H1 (cell line): Measurements from ENCODE around the gene TSPAN5. TPM values are rescaled to one million over a fixed set of nuclear protein-coding genes. Genes with fewer than 3 reads are reported as not detected.

Experiments used
- CTCF ChIA-PET: fragments of 300-600 bp; sonication (Branson Sonifier 250); formaldehyde crosslinking; loops from one replicate; lab custom pipeline; 2021; ENCODE audit not compliant: partially characterized antibody; lab: Charles Lee
- POLR2A ChIA-PET: fragments of 300-600 bp; sonication (Branson Sonifier 250); formaldehyde crosslinking; loops from one replicate; lab custom pipeline; 2021; ENCODE audit warnings: inconsistent platforms; ENCODE audit not compliant: partially characterized antibody; lab: Charles Lee
- DNase-seq, 2 experiments: peaks; one replicate each; pipeline versions ENCODE4 v3.0.0 to v3.0.0-alpha.2; 2010 to 2022; ENCODE audit warnings: low spot score in 2 of 2, low read depth in 1 of 2, mixed read lengths in 1 of 2
- FAIRE-seq: peaks from 2 replicates; lab custom pipeline; 2011; peaks lifted over from hg19 to GRCh38; lab: Jason Lieb, UNC
- H2AFZ ChIP-seq: 2 replicates; pipeline ENCODE4 v1.8.1; 2012; ENCODE audit warnings: low read length, inconsistent platforms
- H2AK5ac ChIP-seq: 2 replicates; pipeline ENCODE4 v1.6.1; 2013; ENCODE audit warnings: low read depth, low read length
- H2BK120ac ChIP-seq: replicated peaks from 2 replicates; pipeline ENCODE3; 2013; ENCODE audit warnings: low read depth, low read length, inconsistent platforms
- H2BK12ac ChIP-seq: 2 replicates; pipeline ENCODE4 v1.6.1; 2013; ENCODE audit warnings: low read depth, low read length
- H2BK15ac ChIP-seq: 2 replicates; pipeline ENCODE4 v1.6.1; 2013; ENCODE audit warnings: low read length
- H2BK20ac ChIP-seq: 2 replicates; pipeline ENCODE4 v1.6.1; 2013; ENCODE audit warnings: low read length
- H2BK5ac ChIP-seq: 2 replicates; pipeline ENCODE4 v1.6.1; 2013; ENCODE audit warnings: low read depth, low read length
- H3K14ac ChIP-seq: 2 replicates; pipeline ENCODE4 v1.6.1; 2013; ENCODE audit warnings: inconsistent platforms; ENCODE audit not compliant: insufficient read length
- H3K18ac ChIP-seq: 2 replicates; pipeline ENCODE4 v1.6.1; 2013; ENCODE audit warnings: low read length; ENCODE audit errors: extremely low read depth
- H3K23ac ChIP-seq: 2 replicates; pipeline ENCODE4 v1.6.1; 2013; ENCODE audit warnings: inconsistent platforms; ENCODE audit not compliant: insufficient read length
- H3K23me2 ChIP-seq: 2 replicates; pipeline ENCODE4 v1.6.1; 2013; ENCODE audit warnings: low read depth, low read length
- H3K27ac ChIP-seq: 2 replicates; pipeline ENCODE4 v1.6.1; 2011; ENCODE audit warnings: low read depth, low read length, inconsistent platforms
- H3K27me3 ChIP-seq, 4 experiments: replicated peaks in 1 of 4; 1 replicate in 1 of 4; 2 replicates in 3 of 4; pipeline versions ENCODE4 v1.6.1 to v1.8.1; 2011 to 2013; ENCODE audit warnings: low read length in 3 of 4, mild to moderate bottlenecking in 3 of 4, inconsistent platforms in 2 of 4, mixed read lengths in 2 of 4, moderate library complexity in 1 of 4; ENCODE audit not compliant: control insufficient read depth in 3 of 4, insufficient read depth in 3 of 4; ENCODE audit errors: extremely low read depth in 1 of 4
- H3K36me3 ChIP-seq, 4 experiments: 2 replicates each; pipeline versions ENCODE4 v1.6.1 to v1.8.1; 2011 to 2013; ENCODE audit warnings: mild to moderate bottlenecking in 4 of 4, low read length in 3 of 4, moderate library complexity in 2 of 4, control low read depth in 1 of 4, inconsistent platforms in 1 of 4; ENCODE audit not compliant: insufficient read depth in 4 of 4, control insufficient read depth in 2 of 4
- H3K4ac ChIP-seq: replicated peaks from 2 replicates; pipeline ENCODE3; 2013; ENCODE audit warnings: low read length, low read depth, mixed read lengths, inconsistent platforms; ENCODE audit not compliant: insufficient read length
- H3K4me1 ChIP-seq, 4 experiments: replicated peaks in 1 of 4; 1 replicate in 1 of 4; 2 replicates in 3 of 4; pipeline versions ENCODE4 v1.6.1 to v1.8.1; 2011 to 2013; ENCODE audit warnings: low read length in 3 of 4, inconsistent platforms in 2 of 4, mixed read lengths in 1 of 4; ENCODE audit not compliant: insufficient read depth in 4 of 4, control insufficient read depth in 3 of 4
- H3K4me2 ChIP-seq, 2 experiments: 2 replicates each; pipeline versions ENCODE4 v1.6.1 to v1.8.1; 2011 to 2013; ENCODE audit warnings: low read depth in 2 of 2, low read length in 2 of 2, control low read depth in 1 of 2, inconsistent platforms in 1 of 2, mild to moderate bottlenecking in 1 of 2; ENCODE audit not compliant: insufficient read depth in 1 of 2
- H3K4me3 ChIP-seq, 4 experiments: fragments of 200-600, 300-600 bp in 1 of 4; sonication (generic), shearing (Covaris generic), sonication (Bioruptor Twin) in 1 of 4; 2 replicates each; pipeline versions ENCODE4 v1.5.1 to v1.8.1; 2011 to 2016; ENCODE audit warnings: low read length in 4 of 4, low read depth in 3 of 4, control low read depth in 2 of 4, inconsistent platforms in 2 of 4, mild to moderate bottlenecking in 2 of 4, mixed read lengths in 1 of 4, moderate library complexity in 1 of 4; ENCODE audit not compliant: insufficient read depth in 2 of 4; ENCODE audit errors: extremely low read depth in 1 of 4
- H3K56ac ChIP-seq: replicated peaks from 2 replicates; pipeline ENCODE3; 2013; ENCODE audit warnings: low read depth, mild to moderate bottlenecking, mixed read lengths, low read length, inconsistent platforms; ENCODE audit not compliant: insufficient read length
- H3K79me1 ChIP-seq: 2 replicates; pipeline ENCODE4 v1.6.1; 2013; ENCODE audit warnings: low read depth, low read length, control low read depth
- H3K79me2 ChIP-seq, 2 experiments: 2 replicates each; pipeline versions ENCODE4 v1.6.1 to v1.8.1; 2012 to 2013; ENCODE audit warnings: low read length in 2 of 2, mild to moderate bottlenecking in 2 of 2, inconsistent platforms in 1 of 2; ENCODE audit not compliant: insufficient read depth in 2 of 2, control insufficient read depth in 1 of 2
- H3K9ac ChIP-seq, 4 experiments: replicated peaks in 1 of 4; 1 replicate in 1 of 4; 2 replicates in 3 of 4; pipeline versions ENCODE4 v1.6.1 to v1.8.1; 2011 to 2013; ENCODE audit warnings: low read depth in 3 of 4, low read length in 3 of 4, control low read depth in 2 of 4, mild to moderate bottlenecking in 2 of 4, moderate library complexity in 2 of 4, inconsistent platforms in 1 of 4; ENCODE audit errors: extremely low read depth in 1 of 4
- H3K9me3 ChIP-seq, 2 experiments: 2 replicates each; pipeline versions ENCODE4 v1.6.1 to v1.8.1; 2012 to 2013; ENCODE audit warnings: mild to moderate bottlenecking in 2 of 2, moderate library complexity in 2 of 2, control low read depth in 1 of 2, inconsistent platforms in 1 of 2, low read depth in 1 of 2, low read length in 1 of 2, mixed read lengths in 1 of 2; ENCODE audit not compliant: insufficient read depth in 2 of 2
- H4K20me1 ChIP-seq, 2 experiments: replicated peaks in 1 of 2; 2 replicates each; pipeline versions ENCODE3 to v1.8.1; 2011 to 2013; ENCODE audit warnings: inconsistent platforms in 2 of 2, low read length in 2 of 2, mild to moderate bottlenecking in 1 of 2; ENCODE audit not compliant: insufficient read depth in 2 of 2, control insufficient read depth in 1 of 2
- H4K5ac ChIP-seq: 2 replicates; pipeline ENCODE4 v1.6.1; 2013; ENCODE audit warnings: low read length, low read depth, mixed read lengths, inconsistent platforms; ENCODE audit not compliant: insufficient read length
- H4K8ac ChIP-seq: 2 replicates; pipeline ENCODE4 v1.8.0; 2013; ENCODE audit warnings: mild to moderate bottlenecking, moderate library complexity, low read length, inconsistent platforms; ENCODE audit not compliant: insufficient read depth; ENCODE audit errors: extremely low read depth
- H4K91ac ChIP-seq: replicated peaks from 2 replicates; pipeline ENCODE3; 2013; ENCODE audit warnings: low read length, mixed read lengths, inconsistent platforms; ENCODE audit not compliant: insufficient read length
- BCL11A ChIP-seq, 2 experiments: IDR thresholded peaks; one replicate each; pipeline ENCODE4 v1.6.1; 2011; ENCODE audit warnings: low read depth in 2 of 2, low read length in 2 of 2, mild to moderate bottlenecking in 2 of 2
- HDAC6 ChIP-seq: IDR thresholded peaks from one replicate; pipeline ENCODE4 v1.7.1; 2012; ENCODE audit warnings: low read depth, mild to moderate bottlenecking, inconsistent platforms, low read length, moderate library complexity
- MAFK ChIP-seq: IDR thresholded peaks from 2 replicates; pipeline ENCODE4 v1.6.1; 2012; ENCODE audit warnings: low read depth, mild to moderate bottlenecking, improper control_type of control experiment, low read length
- RFX5 ChIP-seq: IDR thresholded peaks from 2 replicates; pipeline ENCODE4 v1.6.1; 2011; ENCODE audit warnings: low read depth, low read length, improper control_type of control experiment, borderline replicate concordance
- RNF2 ChIP-seq: fragments of 200-900, 300-1000 bp; sonication (generic); IDR thresholded peaks from 2 replicates; pipeline ENCODE4 v1.7.1; 2016; ENCODE audit warnings: borderline replicate concordance, low read depth, mild to moderate bottlenecking, antibody characterized with exemption, low read length; ENCODE audit not compliant: poor library complexity, severe bottlenecking; ENCODE audit errors: missing control alignments
- WGBS, 2 experiments: shearing (Covaris generic) in 1 of 2; methylation state at CpG; one replicate each; pipeline versions ENCODE4 v1.1.6 to v1.1.7; 2013 to 2015; ENCODE audit warnings: low lambda C conversion rate in 2 of 2, mixed read lengths in 2 of 2, inconsistent platforms in 1 of 2, low coverage in 1 of 2, missing lambda C conversion rate in 1 of 2; ENCODE audit not compliant: insufficient replicate concordance in 2 of 2, insufficient coverage in 1 of 2, insufficient read length in 1 of 2; ENCODE audit errors: extremely low coverage in 1 of 2, missing lambda C conversion rate in 1 of 2; 5-methylcytosine and 5-hydroxymethylcytosine counted together
- polyA plus RNA-seq, 7 experiments: library from polyadenylated mRNA; depleted of rRNA in 3 of 7; stranded (reverse) in 5 of 7; unstranded in 2 of 7; fragments of >200 nt in 5 of 7; fragments of 200-250 nt in 2 of 7; gene quantifications; 1 replicate in 5 of 7; 2 replicates in 1 of 7; 4 replicates in 1 of 7; pipeline versions ENCODE4 v1.2.1 to v1.2.3, GENCODE V29; 2011 to 2013; ENCODE audit warnings: missing spikeins in 2 of 7, mixed read lengths in 2 of 7
- total RNA-seq: library from RNA; stranded (reverse); fragmentation: NEBNext Ultra II Directional; extraction: Animal tissue kit (Norgen Biotek cat#: 25700); gene quantifications from 2 replicates; pipeline ENCODE4 v1.2.1, GENCODE V29; 2021

Gene TSPAN5
- total and polyA plus RNA-seq, 2 of the 8 experiments (the other 6 are each of a cell fraction or from before 2014, with no cell fraction given) = 17.6 to 21.2 TPM

- H3K27ac ChIP-seq = no peak overlapping the region
- H3K4me2 ChIP-seq = no peak overlapping the region
- H3K79me1 ChIP-seq = no peaks in the 10 kb centered on the region; the same call in 1 of the 2 replicates
- H2BK20ac ChIP-seq = no peak overlapping the region
- H3K23ac ChIP-seq = no peak overlapping the region
- no peak overlapping the region for H3K14ac ChIP-seq
- no peak overlapping the region for H3K18ac ChIP-seq
- ChIA-PET POLR2A (no interaction called here), CTCF (interaction anchor here (0.7 to 0.8 kb wide), 2 partner anchors 13 to 19 kb away, joined by 3 read pairs; no protein-coding TSS in a partner anchor)
- no peak overlapping the region for H2AK5ac ChIP-seq
- no peak overlapping the region for H2AFZ ChIP-seq
- no peaks in the 10 kb centered on the region for H4K20me1 ChIP-seq
- no peak overlapping the region for H2BK15ac ChIP-seq
- FAIRE-seq (no peak), DNase-seq (no peak)
- no peak overlapping the region for H3K4me3 ChIP-seq
- H3K79me2 ChIP-seq = no peaks in the 10 kb centered on the region
- H3K36me3 ChIP-seq = no peaks in the 10 kb centered on the region
- no peak overlapping the region; the same call in 1 of the 2 replicates for H4K8ac ChIP-seq
- no peak overlapping the region for H3K56ac ChIP-seq
- H2BK120ac ChIP-seq = no peak overlapping the region
- no peaks in the 10 kb centered on the region for H3K27me3 ChIP-seq
- H4K91ac ChIP-seq = no peak overlapping the region
- H3K23me2 ChIP-seq = no peaks in the 10 kb centered on the region
- no peak overlapping the region for H4K5ac ChIP-seq
- no peak overlapping the region for H3K4ac ChIP-seq
- H2BK12ac ChIP-seq = no peak overlapping the region
- TF ChIP-seq RFX5 = no peak
- no peak for TF ChIP-seq MAFK
- no peak for TF ChIP-seq BCL11A (IDR thresholded peaks at IDR 0.05; ENCODE audit: low read depth in 2 of 2, low read length in 2 of 2)
- no peak for TF ChIP-seq HDAC6
- no peak for TF ChIP-seq RNF2
- TF ChIP-seq, all 59 proteins: peak for 0
- Histone ChIP-seq H2BK5ac (no peak overlapping the region), H3K9ac (no peak overlapping the region), H3K4me1 (peaks cover 0 to 7% (median 0%) of the 10 kb centered on the region in 4 experiments; a peak in 2 of 7 replicates), H3K9me3 (no peaks in the 10 kb centered on the region)
- 85% methylated on average over 4 of the region's 4 CpGs; no CpG with 5 or more reads in 1 of the 2 experiments for WGBS, 2 experiments
Observed at GRCh38 chr4:98574816-98575215, 83.6 kb downstream of the TSPAN5 start.
